MCF 10A (cell line): ENCODE measurements around the gene TBC1D2B. TPM values are rescaled to one million over a fixed set of nuclear protein-coding genes. Genes with fewer than 3 reads are reported as not detected.
A peak's percentile ranks its signal among the peaks of the same experiment; 100 is the strongest.

Experiments used
- BruUV-seq: library from RNA; stranded (reverse); fragments of 400-500 nt; replicated peaks from 2 replicates; lab custom pipeline; 2021; lab: Mats Ljungman, UMichigan
- CTCF ChIA-PET: fragments of 300-600 bp; sonication (Branson Sonifier 250); formaldehyde crosslinking; extraction: SDS; loops from one replicate; lab custom pipeline; 2021; ENCODE audit warnings: antibody characterized with exemption, inconsistent platforms; lab: Yijun Ruan, JAX
- POLR2A ChIA-PET: fragments of 300-600, 350-650 bp; sonication (Branson Sonifier 250); formaldehyde crosslinking; extraction: SDS; loops from one replicate; lab custom pipeline; 2020; ENCODE audit warnings: antibody characterized with exemption, inconsistent platforms; lab: Yijun Ruan, JAX
- DNase-seq: peaks from one replicate; pipeline ENCODE4 v3.0.0-alpha.2; 2018; ENCODE audit not compliant: unreplicated experiment
- H3K27ac Mint-ChIP-seq: one replicate; pipeline ENCODE4 v1.8.0; 2022; ENCODE audit warnings: mild to moderate bottlenecking, low read depth, mixed read lengths; ENCODE audit not compliant: unreplicated experiment
- H3K27me3 Mint-ChIP-seq: one replicate; pipeline ENCODE4 v1.8.0; 2022; ENCODE audit warnings: mixed read lengths; ENCODE audit not compliant: insufficient read depth, unreplicated experiment
- H3K36me3 Mint-ChIP-seq: one replicate; pipeline ENCODE4 v1.8.0; 2022; ENCODE audit warnings: mild to moderate bottlenecking, moderate library complexity, mixed read lengths; ENCODE audit not compliant: insufficient read depth, unreplicated experiment
- H3K4me1 Mint-ChIP-seq: one replicate; pipeline ENCODE4 v1.8.0; 2022; ENCODE audit warnings: mixed read lengths; ENCODE audit not compliant: insufficient read depth, unreplicated experiment
- H3K4me3 Mint-ChIP-seq: one replicate; pipeline ENCODE4 v1.8.0; 2022; ENCODE audit warnings: mild to moderate bottlenecking, moderate library complexity, mixed read lengths; ENCODE audit not compliant: unreplicated experiment
- H3K9me3 Mint-ChIP-seq: one replicate; pipeline ENCODE4 v1.8.0; 2022; ENCODE audit warnings: mixed read lengths; ENCODE audit not compliant: unreplicated experiment
- CTCF ChIP-seq: fragments of 200-600 bp; IDR thresholded peaks from one replicate; pipeline ENCODE4 v1.8.0; 2022; ENCODE audit warnings: antibody characterized with exemption, mild to moderate bottlenecking; ENCODE audit not compliant: unreplicated experiment
- intact Hi-C: fragments of 100-400 bp; cut with micrococcal nuclease; formaldehyde crosslinking; loops from 2 replicates; pipeline ENCODE4 v1.14.1; 2022
- total RNA-seq: library from RNA; stranded (reverse); gene quantifications from 2 replicates; pipeline ENCODE4 v1.2.3, GENCODE V29; 2022

The TBC1D2B gene
- total RNA-seq, 1 experiment from 2014 or later: 21.2 TPM

- Mint-ChIP-seq H3K4me3 (no peak overlapping the region), H3K27ac (no peak overlapping the region), H3K36me3 (peaks cover 6% of the 10 kb centered on the region), H3K9me3 (no peaks in the 10 kb centered on the region), H3K27me3 (no peaks in the 10 kb centered on the region), H3K4me1 (peaks cover 28% of the 10 kb centered on the region)
- intact Hi-C loops: no loop called here
- TF ChIP-seq CTCF: no peak
- CTCF ChIA-PET: no interaction called here
- POLR2A ChIA-PET: interaction anchor here (0.8 to 1.1 kb wide), 3 partner anchors 19 to 56 kb away, joined by 3 to 5 read pairs (median 3); no protein-coding TSS in a partner anchor
- DNase-seq: no peak
- no TSS peak for BruUV-seq
Observed at GRCh38 chr15:78063217-78063616, 14.3 kb downstream of the TBC1D2B start.

GRCh38 chr15:78061963-78062427, 15.5 kb downstream of the TBC1D2B start:
- Mint-ChIP-seq H3K27ac (no peak overlapping the region), H3K4me1 (peaks cover 16% of the 10 kb centered on the region), H3K27me3 (no peaks in the 10 kb centered on the region), H3K9me3 (no peaks in the 10 kb centered on the region), H3K4me3 (no peak overlapping the region), H3K36me3 (peaks cover 6% of the 10 kb centered on the region)
- CTCF ChIA-PET: no interaction called here
- intact Hi-C loops: no loop called here
- BruUV-seq: no TSS peak
- DNase-seq: no peak
- POLR2A ChIA-PET: interaction anchor here (0.8 to 1.3 kb wide), 4 partner anchors 7 to 237 kb away, joined by 3 to 5 read pairs (median 3); partner anchors contain the start of gene SKIC8
- TF ChIP-seq CTCF: no peak

- Mint-ChIP-seq H3K27me3 (no peaks in the 10 kb centered on the region), H3K4me3 (no peak overlapping the region), H3K36me3 (no peaks in the 10 kb centered on the region), H3K27ac (no peak overlapping the region), H3K9me3 (no peaks in the 10 kb centered on the region), H3K4me1 (peaks cover 26% of the 10 kb centered on the region)
- CTCF ChIA-PET: interaction anchor here (0.7 to 2.4 kb wide), 2 partner anchors 38 to 48 kb away, joined by 3 to 10 read pairs; no protein-coding TSS in a partner anchor
- no peak for TF ChIP-seq CTCF
- DNase-seq: no peak
- intact Hi-C loops: no loop called here
- POLR2A ChIA-PET: interaction anchor here (1.3 to 2.5 kb wide), 2 partner anchors 8 to 48 kb away, joined by 4 to 9 read pairs; no protein-coding TSS in a partner anchor
- BruUV-seq: no TSS peak
Observed at GRCh38 chr15:78060232-78060631, 17.3 kb downstream of the TBC1D2B start.

- H3K27me3 Mint-ChIP-seq: no peaks in the 10 kb centered on the region
- BruUV-seq: no TSS peak
- DNase-seq: peak; percentile 44
- no peak overlapping the region for H3K4me3 Mint-ChIP-seq
- H3K4me1 Mint-ChIP-seq: peaks cover 26% of the 10 kb centered on the region
- H3K36me3 Mint-ChIP-seq: no peaks in the 10 kb centered on the region
- TF ChIP-seq CTCF: no peak
- no peaks in the 10 kb centered on the region for H3K9me3 Mint-ChIP-seq
- ChIA-PET CTCF (interaction anchor here (0.6 to 2.4 kb wide), 6 partner anchors 8 to 93 kb away, joined by 3 to 10 read pairs (median 4); no protein-coding TSS in a partner anchor), POLR2A (interaction anchor here (0.8 to 2.5 kb wide), 5 partner anchors 9 to 90 kb away, joined by 3 to 9 read pairs (median 7); partner anchors contain the start of gene IDH3A)
- intact Hi-C loops: no loop called here
- peak overlapping the region; percentile 91 for H3K27ac Mint-ChIP-seq
Observed at GRCh38 chr15:78059110-78059839, 18.2 kb downstream of the TBC1D2B start.
